ELF-1 (cell line): ENCODE data around the gene RAB3A.
"Not testable (repeated sequence)": the region's sequence is repeated elsewhere in the genome, so short reads cannot be mapped to it uniquely, and the experiment has no call there.

ENCODE experiments used
- DNase-seq: peaks from one replicate; pipeline ENCODE4 v3.0.0-alpha.2; 2016; ENCODE audit warnings: low read depth, low spot score

RAB3A gene

GRCh38 chr19:18223860-18224524 lies 20.1 kb upstream of the RAB3A start:
- peak; percentile 96 for DNase-seq

GRCh38 chr19:18221815-18222725 lies 18.2 kb upstream of the RAB3A start:
- peak; percentile 78 for DNase-seq

- DNase-seq: peak; percentile 77
These were observed 16.9 kb upstream of the RAB3A start for GRCh38 chr19:18220632-18221275.

GRCh38 chr19:18219911-18220631 lies 16.2 kb upstream of the RAB3A start:
- no peak for DNase-seq

- DNase-seq: no peak
These were observed 14.8 kb upstream of the RAB3A start for GRCh38 chr19:18218600-18218999.

GRCh38 chr19:18218159-18218558 lies 14.3 kb upstream of the RAB3A start:
- DNase-seq: no peak

- no peak for DNase-seq
These were observed 12.9 kb upstream of the RAB3A start for GRCh38 chr19:18216789-18217188.

GRCh38 chr19:18214779-18215433 lies 11.1 kb upstream of the RAB3A start:
- no peak for DNase-seq

- no peak for DNase-seq
These were observed 7.8 kb upstream of the RAB3A start for GRCh38 chr19:18211683-18212082.

GRCh38 chr19:18209912-18210311 lies 6.1 kb upstream of the RAB3A start:
- not testable (repeated sequence) for DNase-seq

GRCh38 chr19:18208098-18208951 lies 4.5 kb upstream of the RAB3A start:
- no peak for DNase-seq

GRCh38 chr19:18206018-18206417 lies 2.2 kb upstream of the RAB3A start:
- no peak for DNase-seq

- DNase-seq: peak; percentile 67
These were observed 1.5 kb upstream of the RAB3A start for GRCh38 chr19:18205200-18205892.

GRCh38 chr19:18204394-18205199 lies 755 bp upstream of the RAB3A start:
- no peak for DNase-seq

GRCh38 chr19:18203408-18203862 lies 407 bp downstream of the RAB3A start:
- no peak for DNase-seq

GRCh38 chr19:18202778-18203407 lies 949 bp downstream of the RAB3A start:
- no peak for DNase-seq

GRCh38 chr19:18202397-18202777 lies 1.5 kb downstream of the RAB3A start:
- DNase-seq: no peak

GRCh38 chr19:18198374-18198773 lies 5.5 kb downstream of the RAB3A start:
- DNase-seq: no peak
